K562 (cell line): ENCODE results near the gene DNAJB12. TPM values are rescaled to one million over a fixed set of nuclear protein-coding genes. Genes with fewer than 3 reads are reported as not detected.
A peak's percentile ranks its signal among the peaks of the same experiment; 100 is the strongest.

ENCODE experiments used
- ELF1 ChIP-seq: fragments of 200-800 bp; sonication (Bioruptor generic); IDR thresholded peaks from 2 replicates; pipeline ENCODE4 v1.6.1; 2016; ENCODE audit warnings: missing genetic modification characterization, missing compliant biosample characterization
- HDAC1 ChIP-seq, 2 experiments: fragments of 450-650 bp; IDR thresholded peaks; 2 replicates each; pipeline ENCODE4 v1.6.1; 2016 to 2017; ENCODE audit warnings: inconsistent platforms in 1 of 2, mild to moderate bottlenecking in 1 of 2, moderate library complexity in 1 of 2
- LEF1 ChIP-seq: fragments of 450-650 bp; IDR thresholded peaks from 2 replicates; pipeline ENCODE4 v1.6.1; 2016; ENCODE audit warnings: mild to moderate bottlenecking
- MAFG ChIP-seq: fragments of 450-650 bp; conservative IDR thresholded peaks from 2 replicates; pipeline ENCODE4 v1.6.1; 2016; ENCODE audit warnings: missing genetic modification characterization, missing compliant biosample characterization
- MCM3 ChIP-seq: fragments of 450-650 bp; IDR thresholded peaks from 2 replicates; pipeline ENCODE4 v1.6.1; 2016
- MTA3 ChIP-seq: fragments of 450-650 bp; formaldehyde crosslinking; IDR thresholded peaks from 2 replicates; pipeline ENCODE4 v1.6.1; 2017; ENCODE audit warnings: mild to moderate bottlenecking, borderline replicate concordance
- MXD1 ChIP-seq: fragments of 250-450 bp; sonication (Bioruptor Pico); IDR thresholded peaks from 2 replicates; pipeline ENCODE4 v1.8.0; 2021; ENCODE audit warnings: borderline replicate concordance, mild to moderate bottlenecking, moderate library complexity; ENCODE audit not compliant: poor library complexity, severe bottlenecking
- NCOR1 ChIP-seq: fragments of 450-650 bp; IDR thresholded peaks from 2 replicates; pipeline ENCODE4 v1.6.1; 2016; ENCODE audit warnings: mild to moderate bottlenecking, moderate library complexity
- NFIX ChIP-seq: fragments of 250-450 bp; sonication (Bioruptor Pico); IDR thresholded peaks from 2 replicates; pipeline ENCODE4 v1.4.0; 2020; ENCODE audit warnings: low read depth, mild to moderate bottlenecking, moderate library complexity
- POLR2G ChIP-seq: fragments of 200-400 bp; formaldehyde crosslinking; IDR thresholded peaks from 2 replicates; pipeline ENCODE4 v1.6.1; 2017; ENCODE audit warnings: low read depth, mild to moderate bottlenecking, antibody characterized with exemption, low read length, moderate library complexity
- TBL1XR1 ChIP-seq, 2 experiments: IDR thresholded peaks; 2 replicates each; pipeline ENCODE4 v1.6.1; 2012; ENCODE audit warnings: improper control_type of control experiment in 2 of 2, low read length in 2 of 2, mild to moderate bottlenecking in 1 of 2
- TEAD1 ChIP-seq, 2 experiments: fragments of 450-650 bp in 1 of 2; sonication (generic) in 1 of 2; formaldehyde crosslinking; IDR thresholded peaks; 2 replicates each; pipeline versions ENCODE4 v1.4.0 to v1.8.0; 2020 to 2022; ENCODE audit warnings: mild to moderate bottlenecking in 2 of 2, missing genetic modification reagents in 1 of 2
- TFAP4 ChIP-seq: sonication (generic); formaldehyde crosslinking; IDR thresholded peaks from 2 replicates; pipeline ENCODE4 v1.8.0; 2022; ENCODE audit warnings: missing genetic modification reagents, mild to moderate bottlenecking, moderate library complexity, borderline replicate concordance
- U2AF1 ChIP-seq: fragments of 200-400 bp; formaldehyde crosslinking; optimal IDR thresholded peaks from 2 replicates; pipeline ENCODE3; 2017; ENCODE audit warnings: mild to moderate bottlenecking, low read depth, low read length, moderate library complexity
- XRCC5 ChIP-seq: fragments of 200-400 bp; formaldehyde crosslinking; IDR thresholded peaks from 2 replicates; pipeline ENCODE4 v1.6.1; 2017; ENCODE audit warnings: low read depth, mild to moderate bottlenecking, low read length
- ZNF146 ChIP-seq: IDR thresholded peaks from one replicate; pipeline ENCODE4 v1.6.1; 2018; ENCODE audit warnings: missing compliant biosample characterization; ENCODE audit not compliant: unreplicated experiment
- ZNF785 ChIP-seq: fragments of 250-450 bp; sonication (Bioruptor Pico); IDR thresholded peaks from 2 replicates; pipeline ENCODE4 v1.4.0; 2020; ENCODE audit warnings: mild to moderate bottlenecking
- polyA plus RNA-seq, 8 experiments: library from polyadenylated mRNA; depleted of rRNA in 4 of 8; stranded (reverse) in 5 of 8; unstranded in 3 of 8; fragments of >200 nt; fragmentation: Nextera tagmentation in 2 of 8; fragmentation: Illumina TruSeq in 1 of 8; extraction: Ambion mirVana in 2 of 8; extraction: Trizol in 1 of 8; gene quantifications; 2 replicates each; pipeline versions ENCODE4 v1.2.1 to v1.2.3, GENCODE V29; 2011 to 2014; ENCODE audit warnings: inconsistent platforms in 1 of 8, missing spikeins in 1 of 8
- total RNA-seq, 7 experiments: library from RNA; depleted of rRNA in 6 of 7; stranded (reverse); fragments of >200 nt in 6 of 7; fragmentation: Illumina TruSeq in 2 of 7; extraction: Trizol in 2 of 7; gene quantifications; 2 replicates each; pipeline versions ENCODE4 v1.2.1 to v1.2.3, GENCODE V29; 2011 to 2021; ENCODE audit warnings: low replicate concordance in 1 of 7
- TF ChIP-seq, protein P1 (sequence below): sonication (generic); formaldehyde crosslinking; IDR thresholded peaks from 2 replicates; pipeline ENCODE4 v1.8.0; 2022; ENCODE audit warnings: mild to moderate bottlenecking, missing genetic modification reagents
- TF ChIP-seq, protein P2 (sequence below): fragments of 250-450 bp; sonication (Bioruptor Pico); IDR thresholded peaks from 2 replicates; pipeline ENCODE4 v1.4.0; 2020; ENCODE audit warnings: mild to moderate bottlenecking, moderate library complexity
- TF ChIP-seq, protein P3 (sequence below), 3 experiments: fragments of 200-800 bp in 1 of 3; fragments of 250-450 bp in 1 of 3; fragments of 450-650 bp in 1 of 3; sonication (Bioruptor Pico) in 1 of 3; sonication (Bioruptor generic) in 1 of 3; formaldehyde crosslinking in 1 of 3; IDR thresholded peaks; 2 replicates each; pipeline versions ENCODE4 v1.6.1 to v1.8.0; 2016 to 2022; ENCODE audit warnings: mild to moderate bottlenecking in 2 of 3, missing genetic modification characterization in 2 of 3, missing compliant biosample characterization in 1 of 3, moderate library complexity in 1 of 3

DNAJB12 gene
- total and polyA plus RNA-seq, 9 of the 15 experiments (the other 6 are each of a cell fraction or from before 2014, with no cell fraction given), result 3.5 to 31.5 (median 20.3) TPM

- TF ChIP-seq NFIX (CRISPR knock-in tag) (0 out of 2 replicates have a peak, but pooled peaks have one; percentile 19), U2AF1 (no peak), MTA3 (peak; percentile 97), POLR2G (peak; percentile 93), HDAC1 (IDR thresholded peaks at IDR 0.05) (peak; percentile 25 to 95; a peak in 1 of 4 replicates), TFAP4 (CRISPR knock-in tag) (peak; percentile 97), ZNF785 (CRISPR knock-in tag) (no peak), LEF1 (peak; percentile 99), ZNF146 (CRISPR knock-in tag) (no peak), TBL1XR1 (IDR thresholded peaks at IDR 0.05; ENCODE audit: low read length in 2 of 2) (peak; percentile 84 to 97; a peak in 3 of 4 replicates), XRCC5 (peak; percentile 63), NCOR1 (peak; percentile 99), TEAD1 (CRISPR knock-in tag; IDR thresholded peaks at IDR 0.05) (peak; percentile 54 to 89; a peak in 3 of 4 replicates), MXD1 (CRISPR knock-in tag) (no peak), MCM3 (no peak), ELF1 (peak; percentile 86), MAFG (peak; percentile 93)
- TF ChIP-seq, protein P1, sequence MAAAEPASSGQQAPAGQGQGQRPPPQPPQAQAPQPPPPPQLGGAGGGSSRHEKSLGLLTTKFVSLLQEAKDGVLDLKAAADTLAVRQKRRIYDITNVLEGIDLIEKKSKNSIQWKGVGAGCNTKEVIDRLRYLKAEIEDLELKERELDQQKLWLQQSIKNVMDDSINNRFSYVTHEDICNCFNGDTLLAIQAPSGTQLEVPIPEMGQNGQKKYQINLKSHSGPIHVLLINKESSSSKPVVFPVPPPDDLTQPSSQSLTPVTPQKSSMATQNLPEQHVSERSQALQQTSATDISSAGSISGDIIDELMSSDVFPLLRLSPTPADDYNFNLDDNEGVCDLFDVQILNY (CRISPR knock-in tag), result no peak
- TF ChIP-seq, protein P2, sequence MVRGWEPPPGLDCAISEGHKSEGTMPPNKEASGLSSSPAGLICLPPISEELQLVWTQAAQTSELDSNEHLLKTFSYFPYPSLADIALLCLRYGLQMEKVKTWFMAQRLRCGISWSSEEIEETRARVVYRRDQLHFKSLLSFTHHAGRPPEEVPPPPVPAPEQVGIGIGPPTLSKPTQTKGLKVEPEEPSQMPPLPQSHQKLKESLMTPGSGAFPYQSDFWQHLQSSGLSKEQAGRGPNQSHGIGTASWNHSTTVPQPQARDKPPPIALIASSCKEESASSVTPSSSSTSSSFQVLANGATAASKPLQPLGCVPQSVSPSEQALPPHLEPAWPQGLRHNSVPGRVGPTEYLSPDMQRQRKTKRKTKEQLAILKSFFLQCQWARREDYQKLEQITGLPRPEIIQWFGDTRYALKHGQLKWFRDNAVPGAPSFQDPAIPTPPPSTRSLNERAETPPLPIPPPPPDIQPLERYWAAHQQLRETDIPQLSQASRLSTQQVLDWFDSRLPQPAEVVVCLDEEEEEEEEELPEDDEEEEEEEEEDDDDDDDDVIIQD (CRISPR knock-in tag), result no peak; the same call in 1 of the 2 replicates
- TF ChIP-seq, protein P3, sequence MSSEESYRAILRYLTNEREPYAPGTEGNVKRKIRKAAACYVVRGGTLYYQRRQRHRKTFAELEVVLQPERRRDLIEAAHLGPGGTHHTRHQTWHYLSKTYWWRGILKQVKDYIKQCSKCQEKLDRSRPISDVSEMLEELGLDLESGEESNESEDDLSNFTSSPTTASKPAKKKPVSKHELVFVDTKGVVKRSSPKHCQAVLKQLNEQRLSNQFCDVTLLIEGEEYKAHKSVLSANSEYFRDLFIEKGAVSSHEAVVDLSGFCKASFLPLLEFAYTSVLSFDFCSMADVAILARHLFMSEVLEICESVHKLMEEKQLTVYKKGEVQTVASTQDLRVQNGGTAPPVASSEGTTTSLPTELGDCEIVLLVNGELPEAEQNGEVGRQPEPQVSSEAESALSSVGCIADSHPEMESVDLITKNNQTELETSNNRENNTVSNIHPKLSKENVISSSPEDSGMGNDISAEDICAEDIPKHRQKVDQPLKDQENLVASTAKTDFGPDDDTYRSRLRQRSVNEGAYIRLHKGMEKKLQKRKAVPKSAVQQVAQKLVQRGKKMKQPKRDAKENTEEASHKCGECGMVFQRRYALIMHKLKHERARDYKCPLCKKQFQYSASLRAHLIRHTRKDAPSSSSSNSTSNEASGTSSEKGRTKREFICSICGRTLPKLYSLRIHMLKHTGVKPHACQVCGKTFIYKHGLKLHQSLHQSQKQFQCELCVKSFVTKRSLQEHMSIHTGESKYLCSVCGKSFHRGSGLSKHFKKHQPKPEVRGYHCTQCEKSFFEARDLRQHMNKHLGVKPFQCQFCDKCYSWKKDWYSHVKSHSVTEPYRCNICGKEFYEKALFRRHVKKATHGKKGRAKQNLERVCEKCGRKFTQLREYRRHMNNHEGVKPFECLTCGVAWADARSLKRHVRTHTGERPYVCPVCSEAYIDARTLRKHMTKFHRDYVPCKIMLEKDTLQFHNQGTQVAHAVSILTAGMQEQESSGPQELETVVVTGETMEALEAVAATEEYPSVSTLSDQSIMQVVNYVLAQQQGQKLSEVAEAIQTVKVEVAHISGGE (CRISPR knock-in tag; IDR thresholded peaks at IDR 0.05), result peak in 2 of 3 experiments; percentile 85 to 96; a peak in 4 of 6 replicates
These were observed 34.0 kb downstream of the DNAJB12 start (continued) for GRCh38 chr10:72320676-72321247.
